Measurements from ENCODE around the gene OSBPL5.

GRCh38 chr11:3204141-3205015 is 39.3 kb upstream of the OSBPL5 start:
- TF ChIP-seq CTCF (conservative IDR thresholded peaks at IDR 0.05; ENCODE audit: low read depth, low read length) (no peak), EZH2 (IDR thresholded peaks at IDR 0.05; ENCODE audit: borderline replicate concordance, low read depth, low read length, poor library complexity, severe bottlenecking) (no peak)
